HG03066 (cell line): ENCODE measurements around the gene MRPS16.

Experiments
- ATAC-seq: cut with Tn5 transposase; IDR thresholded peaks from one replicate; pipeline ENCODE4 v1.9.1; 2021; ENCODE audit warnings: low read depth; ENCODE audit not compliant: unreplicated experiment

MRPS16 gene

DNA sequence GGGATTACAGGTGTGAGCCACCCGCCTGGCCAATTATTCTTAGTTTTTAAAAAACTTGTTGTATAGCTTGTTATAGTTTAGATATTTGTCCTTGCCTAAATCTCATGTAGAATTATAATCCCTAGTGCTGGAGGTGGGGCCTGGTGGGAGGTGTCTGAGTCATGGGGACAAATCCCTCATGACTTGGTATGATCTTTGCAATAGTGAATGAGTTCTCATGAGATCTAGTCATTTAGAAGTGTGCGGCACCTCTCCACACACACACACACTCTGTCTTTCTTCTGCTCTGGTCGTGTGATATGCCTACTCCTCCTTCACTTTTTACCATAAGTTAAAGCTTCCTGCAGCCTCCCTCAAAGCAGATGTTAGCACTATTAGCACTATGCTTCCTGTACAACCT lies 47.4 kb downstream of the MRPS16 start:
- no peak for ATAC-seq
